NOMO-1 treated with dmso at 0.1 percent for 144 hours (cell line): ENCODE results near the gene PRPF6.
"Not testable (repeated sequence)": the region's sequence is repeated elsewhere in the genome, so short reads cannot be mapped to it uniquely, and the experiment has no call there.

Experiments
- DNase-seq: peaks from one replicate; lab custom pipeline; 2025; ENCODE audit not compliant: unreplicated experiment; lab: John Stamatoyannopoulos, UW

PRPF6 gene

GRCh38 chr20:64010711-64011237 lies 29.8 kb downstream of the PRPF6 start:
- DNase-seq: no peak

- no peak for DNase-seq
Observed at GRCh38 chr20:64011366-64011779, 30.4 kb downstream of the PRPF6 start.

- not testable (repeated sequence) for DNase-seq
Observed at GRCh38 chr20:64012385-64013154, 31.6 kb downstream of the PRPF6 start.

- no peak for DNase-seq
Observed at GRCh38 chr20:64015635-64016034, 34.7 kb downstream of the PRPF6 start.

GRCh38 chr20:64021124-64021975 lies 40.4 kb downstream of the PRPF6 start:
- no peak for DNase-seq

GRCh38 chr20:64022671-64023360 lies 41.9 kb downstream of the PRPF6 start:
- no peak for DNase-seq

GRCh38 chr20:64023361-64024140 lies 42.6 kb downstream of the PRPF6 start:
- no peak for DNase-seq

GRCh38 chr20:64024141-64024990 lies 43.4 kb downstream of the PRPF6 start:
- DNase-seq: no peak

- DNase-seq: no peak
Observed at GRCh38 chr20:64025101-64025825, 44.3 kb downstream of the PRPF6 start.

GRCh38 chr20:64025826-64026412 lies 45.0 kb downstream of the PRPF6 start:
- DNase-seq: no peak

- DNase-seq: no peak
Observed at GRCh38 chr20:64027981-64028685, 47.2 kb downstream of the PRPF6 start.

- DNase-seq: no peak
Observed at GRCh38 chr20:64029293-64030117, 48.6 kb downstream of the PRPF6 start.

- DNase-seq: no peak
Observed at GRCh38 chr20:64030371-64031134, 49.6 kb downstream of the PRPF6 start.

GRCh38 chr20:64031822-64032314 lies 50.9 kb downstream of the PRPF6 start:
- DNase-seq: no peak

GRCh38 chr20:64032706-64033624 lies 52.0 kb downstream of the PRPF6 start:
- no peak for DNase-seq
